K562 treated with DMSO at 1 percent for 12 hours (cell line): ENCODE results near the gene STK31. TPM values are rescaled to one million over a fixed set of nuclear protein-coding genes. Genes with fewer than 3 reads are reported as not detected.

ENCODE experiments used
- total RNA-seq: library from RNA; unstranded; fragments of 300-600 nt; gene quantifications from 2 replicates; pipeline ENCODE4 v1.2.3, GENCODE V29; 2022; ENCODE audit not compliant: insufficient read depth

The STK31 gene
- total RNA-seq = 0.23 and 0.70 TPM in 2 replicates

GRCh38 chr7:23710000-23710399, at the start of gene STK31:
TSS of gene STK31 (plus strand) at chr7:23710219. CDS start at chr7:23710286, 67 bp downstream.

GRCh38 chr7:23679898-23680413, 30.1 kb upstream of the STK31 start, which contains the start of gene FAM221A:
TSS of gene FAM221A (plus strand) at chr7:23680199. CDS start at chr7:23680219, 20 bp downstream.

Other genes with a start within 250 kb of the STK31 start
- 5.4 and 30.9 TPM in 2 replicates for gene IGF2BP3, start 239.7 kb upstream of the STK31 start, total RNA-seq
- gene TRA2A, start 178.2 kb upstream of the STK31 start, total RNA-seq = 18.1 and 39.8 TPM in 2 replicates
- gene CCDC126, start 112.8 kb upstream of the STK31 start, total RNA-seq = 3.0 and 8.9 TPM in 2 replicates
- gene FAM221A, start 30.0 kb upstream of the STK31 start, total RNA-seq = not detected in 2 replicates